Measurements from ENCODE around the gene PEX5L. TPM values are rescaled to one million over a fixed set of nuclear protein-coding genes. Genes with fewer than 3 reads are reported as not detected.

Gene PEX5L
- total RNA-seq, 1 experiment from 2014 or later: 3.2 TPM

- TF ChIP-seq GRHL2 (CRISPR knock-in tag; IDR thresholded peaks at IDR 0.05; ENCODE audit: insufficient replicate concordance, severe bottlenecking): no peak
- TF ChIP-seq ATF3 (CRISPR knock-in tag; conservative IDR thresholded peaks at IDR 0.05): no peak
- TF ChIP-seq ZNF671 (CRISPR knock-in tag; IDR thresholded peaks at IDR 0.05): no peak
- TF ChIP-seq SMAD3 (CRISPR knock-in tag; IDR thresholded peaks at IDR 0.05; ENCODE audit: borderline replicate concordance): no peak
These were observed 204.3 kb downstream of the PEX5L start (continued) for GRCh38 chr3:179832333-179832854.

- CTCF ChIA-PET: interaction anchor here (0.7 to 1.8 kb wide), 7 partner anchors 23 to 1378 kb away, joined by 3 to 11 read pairs (median 3); partner anchors contain the start of gene TTC14
- H3K9me3 Mint-ChIP-seq: no peaks in the 10 kb centered on the region
- ATAC-seq (peak; percentile 76), DNase-seq (ENCODE audit: low spot score) (peak; percentile 29)
- no peak overlapping the region for H3K4me3 Mint-ChIP-seq
- no peaks in the 10 kb centered on the region for H3K27me3 Mint-ChIP-seq (ENCODE audit: low read depth)
- no peaks in the 10 kb centered on the region for H3K36me3 Mint-ChIP-seq
- TF ChIP-seq PREB (CRISPR knock-in tag; IDR thresholded peaks at IDR 0.05; ENCODE audit: borderline replicate concordance) (no peak), MAX (CRISPR knock-in tag; IDR thresholded peaks at IDR 0.05) (no peak), ZNF425 (CRISPR knock-in tag; conservative IDR thresholded peaks at IDR 0.05) (no peak), FOXK1 (CRISPR knock-in tag; IDR thresholded peaks at IDR 0.05) (no peak), FOXP4 (CRISPR knock-in tag; IDR thresholded peaks at IDR 0.05) (no peak), TEAD4 (CRISPR knock-in tag; IDR thresholded peaks at IDR 0.05) (no peak), TP53 (CRISPR knock-in tag; IDR thresholded peaks at IDR 0.05) (no peak), E2F4 (CRISPR knock-in tag; IDR thresholded peaks at IDR 0.05; ENCODE audit: borderline replicate concordance, low read depth) (no peak), GRHL2 (CRISPR knock-in tag; IDR thresholded peaks at IDR 0.05; ENCODE audit: insufficient replicate concordance, severe bottlenecking) (no peak), ZNF219 (CRISPR knock-in tag; IDR thresholded peaks at IDR 0.05; ENCODE audit: borderline replicate concordance) (no peak), PRDM15 (CRISPR knock-in tag; IDR thresholded peaks at IDR 0.05) (no peak), SMAD3 (CRISPR knock-in tag; IDR thresholded peaks at IDR 0.05; ENCODE audit: borderline replicate concordance) (no peak)
- POLR2A ChIA-PET: no interaction called here
- peaks cover 32% of the 10 kb centered on the region for H3K4me1 Mint-ChIP-seq
- H3K27ac Mint-ChIP-seq: no peak overlapping the region
These were observed 207.3 kb downstream of the PEX5L start for GRCh38 chr3:179829401-179829800.

Measured in WTC11 (cell line).